Fibroblast of pulmonary artery (primary cell): Measurements from ENCODE around the gene LMX1A.

ENCODE experiments used
- DNase-seq: peaks from one replicate; pipeline ENCODE4 v3.0.0-alpha.2; 2010; ENCODE audit warnings: low read depth
- H3K4me3 ChIP-seq: replicated peaks from 2 replicates; pipeline ENCODE4 v1.5.1; 2011; ENCODE audit warnings: low read depth, mild to moderate bottlenecking, control low read depth, low read length, moderate library complexity
- CTCF ChIP-seq: IDR thresholded peaks from 2 replicates; pipeline ENCODE4 v1.5.1; 2011; ENCODE audit warnings: mild to moderate bottlenecking, control low read depth, low read length, inconsistent platforms; ENCODE audit errors: missing control alignments

The LMX1A gene

DNA sequence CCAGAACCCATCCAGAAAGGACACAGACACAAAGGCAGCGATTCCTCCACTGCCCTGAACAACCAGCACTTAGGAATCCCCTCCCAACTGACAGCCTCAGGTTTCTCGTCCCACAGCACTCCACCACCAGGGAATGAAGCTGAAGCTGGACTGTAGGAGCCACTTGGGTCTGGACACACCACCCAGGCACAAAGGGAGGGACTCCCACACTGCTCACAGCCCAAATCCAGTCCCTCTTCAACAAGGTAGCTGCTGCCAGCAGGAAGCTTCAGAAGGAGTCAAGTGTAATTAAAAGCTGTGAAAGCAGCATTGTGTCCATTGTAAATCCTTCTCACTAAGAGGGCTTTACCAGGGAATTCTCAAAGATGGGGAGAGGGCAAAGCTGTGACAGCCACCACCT lies 29.0 kb downstream of the LMX1A start:
- TF ChIP-seq CTCF, result no peak
- no peak overlapping the region for H3K4me3 ChIP-seq
- DNase-seq, result no peak

DNA sequence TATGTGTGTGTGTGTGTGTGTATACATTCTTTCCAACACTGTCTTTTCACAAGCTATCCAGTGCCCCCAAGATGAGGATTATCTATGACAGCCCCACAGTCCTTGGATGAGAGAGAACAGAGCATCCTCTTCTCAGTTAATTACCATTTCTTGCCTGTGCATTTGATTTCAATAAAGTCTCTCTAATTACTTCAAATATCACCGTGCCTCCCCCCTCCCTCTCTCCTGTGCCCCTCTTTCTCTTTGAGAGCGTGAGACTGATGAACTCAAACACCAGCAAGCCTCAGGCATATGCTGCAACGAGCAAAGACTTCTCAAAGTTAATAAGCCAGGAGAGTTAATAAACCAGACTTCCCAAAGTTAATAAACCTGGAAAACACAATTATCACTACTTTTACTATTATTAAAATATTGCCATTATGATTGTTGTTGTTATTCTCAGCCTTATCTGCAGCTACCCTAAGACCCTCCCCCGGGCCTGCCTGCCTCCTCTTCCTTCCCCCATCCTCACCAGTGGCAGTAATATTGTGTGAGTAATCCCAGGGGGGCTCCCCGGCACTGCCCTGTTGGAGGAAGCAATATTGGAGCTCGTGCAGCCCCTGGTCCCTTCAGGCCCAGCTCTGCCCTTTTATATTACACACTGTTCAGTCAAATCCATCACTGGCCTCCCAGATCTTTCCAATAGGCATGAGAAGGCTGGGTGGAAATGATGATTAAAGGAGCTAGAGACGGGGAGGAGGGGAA lies 30.9 kb downstream of the LMX1A start:
- DNase-seq, result no peak
- H3K4me3 ChIP-seq, result no peak overlapping the region
- TF ChIP-seq CTCF, result no peak

GRCh38 chr1:165324050-165324449 lies 32.5 kb downstream of the LMX1A start:
- no peak for DNase-seq
- no peak for TF ChIP-seq CTCF
- no peak overlapping the region for H3K4me3 ChIP-seq

DNA sequence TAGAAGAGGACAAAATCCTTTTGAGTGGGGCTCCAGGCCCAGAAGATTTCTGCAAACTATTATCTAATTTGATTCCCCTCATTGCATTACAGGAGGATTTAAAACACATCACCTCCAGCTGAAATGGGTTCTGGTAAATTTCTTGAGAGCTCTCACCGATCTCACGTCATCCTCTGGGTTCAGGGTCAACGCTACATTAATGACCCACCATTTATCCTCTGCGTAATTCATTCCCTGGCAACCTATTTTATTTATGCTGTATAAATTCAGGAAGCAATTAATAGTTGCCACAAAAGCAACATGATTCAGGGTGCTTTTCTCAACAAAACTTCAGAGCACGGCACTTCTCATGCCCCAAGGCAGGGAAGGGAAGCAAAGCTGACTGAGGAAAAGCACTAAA lies 38.9 kb downstream of the LMX1A start:
- DNase-seq, result no peak
- H3K4me3 ChIP-seq, result no peak overlapping the region
- TF ChIP-seq CTCF, result no peak

DNA sequence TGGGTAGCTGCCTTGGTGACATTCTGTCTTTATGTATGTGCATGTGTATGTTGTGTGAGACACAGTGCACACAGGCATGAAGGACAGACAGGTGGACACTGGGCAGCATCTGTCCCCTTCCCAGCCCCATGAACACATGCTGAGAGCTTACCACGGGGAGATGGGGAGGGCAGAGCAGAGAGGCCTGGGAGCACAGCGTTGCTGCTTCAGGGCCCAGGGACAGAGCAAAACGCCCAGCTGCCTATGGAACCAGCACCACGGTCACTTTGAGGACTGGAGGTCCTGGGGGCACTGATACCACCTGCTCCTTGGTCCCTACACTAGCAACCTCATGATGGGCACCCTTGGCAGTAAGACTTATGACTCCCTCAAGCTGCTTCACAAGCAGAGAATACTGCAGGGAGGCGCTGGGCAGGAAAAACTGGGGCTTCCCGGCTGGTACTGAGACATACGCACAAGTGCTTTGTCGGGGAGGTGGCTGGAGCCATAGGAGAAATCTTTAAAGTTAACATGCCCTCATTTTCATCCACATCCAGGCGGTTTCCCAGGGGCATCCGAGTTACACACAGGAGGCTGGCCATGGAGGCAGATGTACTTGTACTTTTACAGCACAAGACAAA lies 40.3 kb downstream of the LMX1A start:
- DNase-seq, result no peak
- no peak for TF ChIP-seq CTCF
- H3K4me3 ChIP-seq, result no peak overlapping the region

DNA sequence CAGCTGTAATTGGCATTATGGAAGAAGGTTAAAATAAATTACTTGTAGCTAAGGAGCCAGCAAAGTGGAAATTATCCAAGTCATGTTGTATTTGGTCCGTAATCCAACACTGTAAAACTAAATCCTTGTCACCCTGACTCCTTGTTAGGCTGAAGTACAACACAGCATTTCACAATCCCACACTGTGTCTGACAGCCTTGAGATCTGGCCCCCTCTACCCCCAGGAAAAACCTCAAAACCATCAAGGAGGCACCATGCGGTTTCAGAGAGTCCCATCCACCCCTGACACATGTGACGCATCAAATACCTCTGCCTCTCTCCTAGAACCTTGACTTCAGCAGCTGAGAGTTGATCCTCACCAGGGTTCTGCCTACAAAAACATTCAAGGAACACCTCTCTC lies 41.0 kb downstream of the LMX1A start:
- no peak for TF ChIP-seq CTCF
- DNase-seq, result no peak
- H3K4me3 ChIP-seq, result no peak overlapping the region

- no peak for TF ChIP-seq CTCF
- DNase-seq, result no peak
- no peak overlapping the region for H3K4me3 ChIP-seq
Measured at GRCh38 chr1:165313903-165314302, 42.6 kb downstream of the LMX1A start.
